Esophagus squamous epithelium (tissue), 4 donors: Measurements from ENCODE around the gene RELL1.

Experiments used
- POLR2A ChIP-seq, 4 donors: fragments of 450-650 bp; IDR thresholded peaks; one replicate each; pipeline ENCODE4 v1.6.1; 2017; ENCODE audit warnings: antibody characterized with exemption in 4 of 4, mild to moderate bottlenecking in 4 of 4, moderate library complexity in 3 of 4
- TF ChIP-seq, protein P1 (sequence below), 6 experiments: fragments of 450-650 bp in 4 of 6; fragments of 200-600 bp in 2 of 6; sonication (generic) in 2 of 6; IDR thresholded peaks; one replicate each; pipeline ENCODE4 v1.5.1; 2016 to 2019; ENCODE audit warnings: antibody characterized with exemption in 6 of 6, mild to moderate bottlenecking in 4 of 6, moderate library complexity in 4 of 6

DNA sequence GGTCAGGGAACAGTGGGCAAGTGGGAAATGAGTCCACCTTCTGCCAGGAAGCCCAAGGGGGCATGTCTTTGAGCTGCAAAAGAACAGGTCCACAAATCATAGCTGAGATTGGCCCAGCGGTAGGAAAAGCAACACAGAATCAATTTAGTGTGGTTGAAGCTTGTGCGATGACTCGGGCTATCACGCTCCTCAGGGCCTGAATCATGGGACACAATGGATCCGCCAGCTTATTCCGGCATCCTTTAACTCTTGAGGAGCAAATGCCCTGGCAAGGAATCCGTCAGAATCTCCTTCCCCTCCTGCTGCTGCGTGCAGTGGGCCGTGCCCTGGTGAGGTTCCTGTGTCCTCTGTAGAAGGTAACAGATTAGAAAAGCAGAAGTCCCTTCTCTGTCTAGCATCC is 98.0 kb downstream of the RELL1 start:
- TF ChIP-seq, protein P1, sequence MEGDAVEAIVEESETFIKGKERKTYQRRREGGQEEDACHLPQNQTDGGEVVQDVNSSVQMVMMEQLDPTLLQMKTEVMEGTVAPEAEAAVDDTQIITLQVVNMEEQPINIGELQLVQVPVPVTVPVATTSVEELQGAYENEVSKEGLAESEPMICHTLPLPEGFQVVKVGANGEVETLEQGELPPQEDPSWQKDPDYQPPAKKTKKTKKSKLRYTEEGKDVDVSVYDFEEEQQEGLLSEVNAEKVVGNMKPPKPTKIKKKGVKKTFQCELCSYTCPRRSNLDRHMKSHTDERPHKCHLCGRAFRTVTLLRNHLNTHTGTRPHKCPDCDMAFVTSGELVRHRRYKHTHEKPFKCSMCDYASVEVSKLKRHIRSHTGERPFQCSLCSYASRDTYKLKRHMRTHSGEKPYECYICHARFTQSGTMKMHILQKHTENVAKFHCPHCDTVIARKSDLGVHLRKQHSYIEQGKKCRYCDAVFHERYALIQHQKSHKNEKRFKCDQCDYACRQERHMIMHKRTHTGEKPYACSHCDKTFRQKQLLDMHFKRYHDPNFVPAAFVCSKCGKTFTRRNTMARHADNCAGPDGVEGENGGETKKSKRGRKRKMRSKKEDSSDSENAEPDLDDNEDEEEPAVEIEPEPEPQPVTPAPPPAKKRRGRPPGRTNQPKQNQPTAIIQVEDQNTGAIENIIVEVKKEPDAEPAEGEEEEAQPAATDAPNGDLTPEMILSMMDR (IDR thresholded peaks at IDR 0.05): no peak
- no peak for TF ChIP-seq POLR2A (IDR thresholded peaks at IDR 0.05)
